ENCODE data around the gene SLC34A3. TPM values are rescaled to one million over a fixed set of nuclear protein-coding genes. Genes with fewer than 3 reads are reported as not detected.
A peak's percentile ranks its signal among the peaks of the same experiment; 100 is the strongest.
"Not testable (repeated sequence)": the region's sequence is repeated elsewhere in the genome, so short reads cannot be mapped to it uniquely, and the experiment has no call there.

Gene SLC34A3
- polyA plus RNA-seq, 1 donor, result 1.5 TPM

DNA sequence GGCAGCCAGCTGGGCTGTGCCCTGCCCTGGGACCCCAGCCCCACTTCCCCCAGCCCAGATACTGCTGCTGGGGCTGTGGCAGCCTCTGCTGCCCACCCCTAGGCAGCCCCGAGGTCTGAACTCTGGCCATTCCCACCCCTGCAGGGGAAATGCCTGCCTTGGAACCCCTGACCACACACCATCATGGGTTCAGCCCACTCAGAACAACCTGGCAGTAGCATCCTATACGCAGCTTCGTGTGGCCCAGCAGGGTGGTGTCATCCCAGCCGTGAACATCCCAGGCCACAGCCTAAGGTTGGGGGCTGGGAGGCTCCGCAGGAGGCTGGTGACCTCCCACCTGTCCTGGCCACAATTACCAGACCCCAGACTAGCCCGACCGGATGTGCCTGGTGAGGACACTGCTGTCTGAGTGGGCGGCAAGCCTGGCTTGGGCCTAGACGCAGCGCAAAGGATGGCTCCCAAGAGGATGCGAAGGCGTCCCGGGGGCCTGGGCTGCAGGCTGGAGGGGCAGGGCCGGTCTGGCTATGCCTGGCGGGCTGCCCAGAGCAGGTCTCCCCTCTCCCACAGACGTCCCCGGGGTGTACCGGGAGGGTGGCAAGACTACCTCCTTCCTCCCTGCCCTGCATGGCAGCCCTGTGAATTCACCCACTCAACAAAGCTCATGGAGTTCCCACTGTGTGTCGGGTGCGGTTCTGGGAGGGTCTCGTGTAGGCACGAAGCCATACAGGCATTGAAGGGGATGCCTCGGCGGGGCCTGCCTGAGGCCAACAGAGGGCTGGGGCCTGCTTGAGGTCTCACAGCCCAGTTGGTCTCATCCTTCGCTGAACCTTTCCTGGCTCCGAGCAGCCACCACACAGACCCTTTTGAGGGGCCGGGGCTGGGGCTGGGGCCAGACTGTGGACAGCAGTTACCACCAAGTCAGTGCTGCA is 1.5 kb upstream of the SLC34A3 start:
- no peak for DNase-seq (ENCODE audit: low read depth)

DNA sequence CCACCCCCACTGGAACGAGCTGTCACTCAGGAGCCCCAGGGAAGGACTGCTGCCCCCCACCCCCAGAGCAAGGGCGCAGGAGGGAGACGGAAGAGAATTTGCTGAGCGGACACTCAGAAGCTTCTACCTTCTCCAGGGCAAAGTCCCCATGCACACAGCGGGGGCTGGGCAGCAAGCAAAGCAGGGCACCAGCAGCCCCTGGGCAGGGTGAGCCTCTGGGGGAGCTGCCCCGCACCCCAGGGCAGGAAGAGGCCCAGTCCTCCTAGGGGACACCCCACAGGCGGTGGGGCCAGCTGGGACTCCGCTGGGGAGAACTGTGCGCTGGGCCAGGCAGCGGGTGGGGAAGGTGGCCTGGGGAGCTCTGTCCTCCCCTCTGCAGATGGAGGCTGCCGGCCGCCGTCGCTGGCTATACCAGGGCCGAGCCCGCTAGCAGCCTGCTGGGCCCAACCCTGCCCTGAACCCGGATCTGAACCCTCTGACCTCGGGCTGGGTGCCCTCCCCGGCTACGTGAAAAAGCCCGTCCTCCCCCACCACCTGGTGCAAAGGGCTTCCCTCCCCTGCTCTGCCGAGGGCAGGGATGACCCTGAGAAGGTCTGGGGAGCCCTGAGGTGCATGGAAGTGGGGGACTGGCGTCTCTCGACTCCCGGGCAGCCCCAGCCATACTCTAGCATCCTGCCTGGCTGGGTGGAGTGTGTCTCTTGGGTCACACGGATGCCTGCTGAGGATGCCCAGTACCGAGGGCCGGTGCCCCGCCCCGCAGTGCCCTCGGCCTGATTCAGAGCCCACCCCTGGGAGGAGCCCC is 597 bp upstream of the SLC34A3 start:
- DNase-seq (ENCODE audit: low read depth), result no peak

DNA sequence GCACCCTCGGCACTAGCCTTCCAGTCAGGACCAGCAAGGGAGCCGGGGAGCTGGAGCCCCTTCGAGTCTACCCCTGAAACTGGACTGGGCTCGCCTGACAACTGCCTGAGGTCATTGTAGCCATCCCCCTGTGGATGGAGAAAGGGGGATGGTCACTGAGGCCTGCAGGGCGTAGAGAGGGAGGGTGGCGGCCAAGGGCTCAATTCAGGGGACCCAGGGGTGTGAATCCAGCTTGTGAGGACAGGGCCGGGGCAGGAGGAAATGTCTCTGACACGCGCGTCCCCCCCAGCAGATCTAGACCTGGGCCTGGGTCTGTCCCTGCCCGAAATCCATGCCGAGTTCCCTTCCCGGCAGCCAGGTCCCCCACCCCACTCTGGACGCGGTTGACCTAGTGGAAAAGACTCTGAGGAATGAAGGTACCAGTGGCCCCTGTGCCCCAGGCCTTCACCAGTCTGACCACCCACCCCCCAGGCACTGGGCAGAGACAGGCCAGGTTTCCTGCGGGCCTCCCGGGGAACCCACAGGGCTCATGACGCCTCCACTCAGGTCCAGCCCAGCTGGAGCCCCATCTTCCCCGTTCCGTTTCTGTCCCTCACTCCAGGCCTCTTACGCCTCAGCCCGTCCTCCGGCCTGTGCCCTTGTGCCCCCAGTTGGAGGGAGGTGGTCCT is 805 bp downstream of the SLC34A3 start:
- DNase-seq (ENCODE audit: low read depth), result no peak

DNA sequence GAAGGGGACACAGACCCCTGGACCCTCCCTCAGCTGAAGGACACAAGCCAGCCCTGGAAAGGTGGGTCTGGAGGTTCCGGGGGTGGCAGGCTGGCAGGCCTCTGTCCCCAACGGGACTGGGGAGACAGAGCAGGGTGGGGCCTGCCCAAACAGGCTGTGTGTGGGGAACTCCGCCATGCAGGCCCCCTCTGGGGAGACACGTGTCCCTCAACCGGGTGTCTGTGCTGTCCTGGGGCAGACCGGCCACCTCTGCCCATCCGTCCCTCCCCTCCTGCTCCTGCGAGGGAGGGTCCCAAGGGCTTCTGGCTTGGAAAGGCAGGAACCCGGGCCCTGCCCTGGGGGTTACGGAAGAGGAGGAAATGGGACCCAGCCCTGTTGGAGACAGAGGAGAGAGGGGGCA is 1.4 kb downstream of the SLC34A3 start:
- DNase-seq (ENCODE audit: low read depth), result no peak

DNA sequence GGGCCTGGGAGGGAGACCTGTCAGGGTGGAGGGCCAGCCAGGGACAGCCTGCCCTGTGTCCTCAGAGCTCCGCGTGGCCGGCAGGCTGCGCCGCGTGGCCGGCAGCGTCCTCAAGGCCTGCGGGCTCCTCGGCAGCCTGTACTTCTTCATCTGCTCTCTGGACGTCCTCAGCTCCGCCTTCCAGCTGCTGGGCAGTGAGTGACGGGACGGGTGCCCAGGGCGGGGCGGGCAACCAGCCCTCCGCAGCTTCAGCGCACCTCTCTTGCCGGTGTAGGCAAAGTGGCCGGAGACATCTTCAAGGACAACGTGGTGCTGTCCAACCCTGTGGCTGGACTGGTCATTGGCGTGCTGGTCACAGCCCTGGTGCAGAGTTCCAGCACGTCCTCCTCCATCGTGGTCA is 1.8 kb downstream of the SLC34A3 start:
- no peak for DNase-seq (ENCODE audit: low read depth)

DNA sequence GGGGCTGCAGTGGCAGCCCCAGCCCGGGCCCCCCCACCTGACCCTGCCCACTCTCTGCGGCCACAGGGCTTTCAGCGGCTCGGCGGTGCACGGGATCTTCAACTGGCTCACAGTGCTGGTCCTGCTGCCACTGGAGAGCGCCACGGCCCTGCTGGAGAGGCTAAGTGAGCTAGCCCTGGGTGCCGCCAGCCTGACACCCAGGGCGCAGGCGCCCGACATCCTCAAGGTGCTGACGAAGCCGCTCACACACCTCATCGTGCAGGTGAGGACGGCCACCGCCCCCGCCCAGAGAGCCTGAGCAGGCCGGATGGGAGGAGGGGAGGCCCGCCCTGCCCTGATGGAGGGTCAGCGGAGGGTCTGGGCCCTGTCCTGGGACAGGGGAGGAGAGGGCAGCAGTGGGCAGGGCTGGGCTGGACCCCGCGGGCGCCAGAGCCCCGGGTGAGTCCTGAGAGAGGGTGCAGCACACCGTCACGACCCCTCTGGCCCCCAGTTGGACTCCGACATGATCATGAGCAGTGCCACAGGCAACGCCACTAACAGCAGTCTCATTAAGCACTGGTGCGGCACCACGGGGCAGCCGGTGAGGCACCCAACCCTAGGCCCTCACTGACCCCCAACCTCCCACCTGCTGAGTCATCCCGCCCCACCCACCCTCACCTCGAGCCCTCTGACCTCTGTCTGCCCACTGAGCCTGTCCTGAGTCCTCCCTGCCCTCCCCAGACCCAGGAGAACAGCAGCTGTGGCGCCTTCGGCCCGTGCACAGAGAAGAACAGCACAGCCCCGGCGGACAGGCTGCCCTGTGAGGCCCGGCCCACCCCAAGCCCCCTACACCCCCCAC is 2.7 kb downstream of the SLC34A3 start:
- no peak for DNase-seq (ENCODE audit: low read depth)

DNA sequence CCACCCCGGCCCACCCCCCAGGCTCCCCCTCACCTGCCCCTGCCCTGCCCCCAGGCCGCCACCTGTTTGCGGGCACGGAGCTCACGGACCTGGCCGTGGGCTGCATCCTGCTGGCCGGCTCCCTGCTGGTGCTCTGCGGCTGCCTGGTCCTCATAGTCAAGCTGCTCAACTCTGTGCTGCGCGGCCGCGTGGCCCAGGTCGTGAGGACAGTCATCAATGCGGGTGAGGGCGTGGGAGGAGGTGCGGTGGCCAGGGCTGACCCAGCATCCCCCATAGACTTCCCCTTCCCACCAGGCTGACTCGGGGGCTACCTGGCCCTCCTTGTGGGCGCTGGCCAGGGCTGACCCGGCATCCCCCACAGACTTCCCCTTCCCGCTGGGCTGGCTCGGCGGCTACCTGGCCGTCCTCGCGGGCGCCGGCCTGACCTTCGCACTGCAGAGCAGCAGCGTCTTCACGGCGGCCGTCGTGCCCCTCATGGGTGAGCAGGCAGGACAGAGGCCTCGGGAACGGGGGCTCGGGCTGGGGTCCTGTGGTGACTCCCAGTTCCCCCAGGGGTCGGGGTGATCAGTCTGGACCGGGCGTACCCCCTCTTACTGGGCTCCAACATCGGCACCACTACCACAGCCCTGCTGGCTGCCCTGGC is 3.5 kb downstream of the SLC34A3 start:
- no peak for DNase-seq (ENCODE audit: low read depth)

DNA sequence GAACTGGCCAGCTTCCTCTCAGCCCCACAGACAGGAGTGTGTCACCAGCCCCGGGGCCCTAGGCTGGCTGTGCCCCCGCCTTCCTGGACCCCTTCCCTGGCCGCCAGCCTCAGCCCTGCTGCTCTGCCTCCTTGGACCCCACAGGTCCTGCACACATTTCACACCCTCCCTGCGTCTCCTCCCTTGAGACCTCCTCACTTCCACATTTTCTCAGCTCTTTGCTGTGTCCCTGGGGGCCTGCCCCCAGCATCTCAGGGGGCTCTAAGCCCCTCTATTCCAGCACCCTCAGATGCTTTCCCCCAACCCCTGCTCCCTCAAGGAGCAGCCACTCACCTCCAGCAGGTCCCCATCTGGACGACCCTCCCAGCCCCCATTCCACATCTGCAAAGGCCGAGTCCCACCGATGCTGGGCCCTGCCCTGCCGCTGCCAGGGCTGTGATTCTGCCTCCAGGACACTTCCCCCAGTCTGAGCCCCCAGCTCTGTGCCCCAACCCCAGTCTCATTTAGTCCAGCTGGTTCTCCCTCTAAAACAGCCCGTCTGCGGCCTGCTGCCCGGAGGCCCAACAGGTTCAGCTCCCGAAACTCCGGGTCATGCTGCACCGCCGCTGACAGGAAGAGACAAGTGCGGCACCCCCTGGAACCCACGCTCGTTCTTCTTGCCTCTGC is 4.2 kb downstream of the SLC34A3 start:
- DNase-seq (ENCODE audit: low read depth), result no peak

DNA sequence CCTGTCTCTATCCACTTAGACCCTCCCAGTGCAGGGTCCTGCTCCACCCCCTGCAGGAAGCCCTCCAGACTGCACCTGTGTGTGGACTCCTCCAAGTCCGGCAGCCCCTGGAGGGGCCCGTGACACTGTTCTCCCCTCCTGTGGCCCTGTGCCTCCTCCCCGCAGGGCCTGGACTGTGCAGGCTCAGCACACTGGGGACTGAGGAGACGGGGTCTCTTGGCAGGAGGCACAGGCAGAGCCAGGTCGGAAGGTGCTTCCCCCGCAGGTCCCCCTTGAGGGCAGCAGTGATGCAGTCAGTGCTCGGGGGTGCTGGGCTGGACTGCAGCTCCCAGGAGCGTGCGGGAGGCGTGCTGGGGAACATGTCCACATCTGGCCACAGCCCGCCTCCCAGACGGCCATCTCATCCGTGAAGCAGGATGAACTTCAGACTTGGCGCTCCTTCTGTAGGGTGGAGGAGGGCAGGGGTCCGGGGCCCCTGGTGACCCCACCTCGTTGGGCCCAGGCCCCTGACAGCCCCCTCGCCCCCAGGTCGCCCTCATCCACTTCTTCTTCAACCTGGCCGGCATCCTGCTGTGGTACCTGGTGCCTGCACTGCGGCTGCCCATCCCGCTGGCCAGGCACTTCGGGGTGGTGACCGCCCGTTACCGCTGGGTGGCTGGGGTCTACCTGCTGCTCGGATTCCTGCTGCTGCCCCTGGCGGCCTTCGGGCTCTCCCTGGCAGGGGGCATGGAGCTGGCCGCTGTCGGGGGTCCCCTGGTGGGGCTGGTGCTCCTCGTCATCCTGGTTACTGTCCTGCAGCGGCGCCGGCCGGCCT is 4.9 kb downstream of the SLC34A3 start:
- DNase-seq (ENCODE audit: low read depth), result no peak

DNA sequence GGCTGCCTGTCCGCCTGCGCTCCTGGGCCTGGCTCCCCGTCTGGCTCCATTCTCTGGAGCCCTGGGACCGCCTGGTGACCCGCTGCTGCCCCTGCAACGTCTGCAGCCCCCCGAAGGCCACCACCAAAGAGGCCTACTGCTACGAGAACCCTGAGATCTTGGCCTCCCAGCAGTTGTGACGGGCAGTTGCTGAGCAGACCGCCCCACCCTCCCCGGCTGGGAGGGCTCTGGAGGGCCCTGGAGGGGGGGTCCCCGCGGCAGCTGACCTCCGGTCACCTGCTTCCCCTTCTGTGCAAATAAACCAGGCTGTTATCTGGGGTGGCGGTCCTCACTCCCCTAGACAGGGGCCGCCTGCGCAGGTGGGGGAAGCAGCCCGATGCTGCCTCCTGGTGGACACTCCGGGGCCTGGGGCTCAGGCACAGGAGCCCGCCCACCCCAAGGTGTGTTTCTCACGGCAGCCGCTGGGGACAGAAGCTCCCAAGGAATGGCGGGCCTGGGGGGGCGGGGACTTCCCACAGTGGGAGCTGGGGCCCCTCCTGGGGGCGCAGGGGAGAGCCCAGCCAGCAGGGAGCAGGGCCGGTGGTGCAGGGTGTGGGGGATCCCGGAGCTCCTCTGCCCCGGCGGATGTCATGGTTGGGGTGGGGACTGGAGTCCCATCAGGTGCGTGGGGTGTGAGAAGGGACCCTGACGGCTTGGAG is 5.7 kb downstream of the SLC34A3 start:
- DNase-seq (ENCODE audit: low read depth), result no peak

DNA sequence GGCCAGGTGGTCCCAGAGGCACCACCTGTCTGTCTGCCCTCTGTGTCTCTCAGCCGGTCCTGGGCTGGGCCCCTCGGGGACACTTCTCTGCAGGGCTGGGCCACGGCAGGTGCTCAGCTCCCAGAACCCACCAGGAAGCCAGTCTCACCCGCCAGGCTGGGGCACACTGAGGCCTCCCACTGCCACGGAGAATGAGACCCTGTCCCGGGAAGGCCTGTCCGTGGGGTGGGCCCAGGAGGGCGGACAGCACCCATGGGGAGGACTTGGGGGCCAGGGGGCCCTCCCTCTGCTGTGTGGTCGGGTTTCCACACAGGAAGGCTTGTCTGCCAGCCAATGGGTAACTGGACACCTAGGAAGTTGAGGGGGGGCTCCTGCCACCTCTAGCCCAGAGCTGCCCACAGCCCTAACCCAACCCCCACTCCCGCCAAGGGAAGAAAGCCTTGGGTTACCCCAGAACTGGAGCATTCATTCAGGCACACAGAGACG is 6.3 kb downstream of the SLC34A3 start:
- DNase-seq (ENCODE audit: low read depth), result no peak

DNA sequence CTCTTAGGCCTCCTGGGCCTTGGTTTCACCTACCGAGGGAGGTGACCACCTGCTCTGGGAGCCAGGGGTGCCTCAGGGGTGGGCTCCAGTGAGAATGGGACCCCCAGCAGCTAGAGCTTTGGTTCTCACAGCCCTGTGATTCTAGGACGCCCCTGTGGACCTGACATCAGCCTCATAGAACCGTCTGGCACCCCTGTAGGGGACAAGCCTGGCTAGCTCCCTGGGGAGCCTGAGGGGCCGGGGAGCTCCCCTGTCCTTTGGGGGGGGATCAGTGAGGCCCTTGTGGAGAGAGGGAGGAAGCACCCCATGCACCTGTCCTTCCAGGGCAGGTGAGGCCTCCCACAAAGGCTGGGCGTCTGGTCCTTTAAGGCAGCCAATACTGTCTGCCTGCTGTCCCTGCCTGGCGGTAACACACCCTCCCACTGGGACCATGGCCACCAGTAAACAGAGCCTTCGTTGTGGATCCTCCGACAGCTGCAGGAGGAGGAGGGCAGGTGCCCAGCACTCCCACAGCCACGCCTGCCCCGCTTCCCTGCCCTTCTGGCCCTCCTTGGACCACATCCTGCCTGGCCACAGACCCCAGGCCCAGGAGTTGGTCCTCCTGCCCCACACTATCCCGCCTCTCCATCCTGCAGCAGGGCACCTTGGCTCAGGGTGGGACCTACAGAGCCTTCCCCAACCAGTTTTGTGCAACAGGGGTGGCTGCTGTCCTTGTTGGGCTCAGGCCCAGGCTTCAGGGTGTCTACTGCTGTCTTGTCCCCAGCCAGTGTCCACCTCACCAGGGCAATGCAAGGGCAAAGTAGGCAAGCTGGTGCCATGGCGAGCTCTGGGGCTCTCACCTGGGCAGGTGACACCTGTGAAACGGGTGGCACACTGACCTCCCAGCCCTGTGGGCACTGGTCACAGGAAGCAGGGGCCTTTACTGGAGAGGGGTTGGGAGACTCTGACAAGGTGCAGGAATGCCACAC is 7.3 kb downstream of the SLC34A3 start:
- DNase-seq (ENCODE audit: low read depth), result no peak

DNA sequence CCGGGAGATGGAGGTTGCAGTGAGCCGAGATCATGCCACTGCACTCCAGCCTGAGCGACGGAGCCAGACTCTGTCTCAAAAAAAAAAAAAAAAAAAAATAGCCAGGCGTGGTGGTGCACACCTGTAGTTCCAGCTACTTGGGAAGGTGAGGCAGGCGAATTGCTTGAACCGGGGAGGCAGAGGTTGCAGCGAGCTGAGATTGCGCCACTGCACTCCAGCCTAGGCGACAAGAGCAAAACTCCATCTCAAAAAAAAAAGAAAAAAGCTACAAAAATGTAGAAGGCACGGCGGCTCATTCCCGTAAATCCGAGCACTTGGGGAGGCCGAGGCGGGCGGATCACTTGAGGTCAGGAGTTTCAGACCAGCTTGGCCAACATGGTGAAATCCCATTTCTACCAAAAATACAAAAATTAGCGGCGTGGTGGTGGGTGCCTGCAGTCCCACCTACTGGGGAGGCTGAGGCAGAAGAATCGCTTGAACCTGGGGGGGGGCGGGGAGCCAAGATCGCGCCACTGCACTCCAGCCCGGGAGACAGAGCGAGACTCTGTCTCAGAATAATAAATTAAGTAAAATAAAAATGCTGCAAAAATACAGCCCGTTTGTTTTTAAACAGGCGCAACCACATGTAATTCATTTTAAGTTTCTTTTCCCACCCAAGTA is 9.0 kb downstream of the SLC34A3 start:
- not testable (repeated sequence) for DNase-seq (ENCODE audit: low read depth)

DNA sequence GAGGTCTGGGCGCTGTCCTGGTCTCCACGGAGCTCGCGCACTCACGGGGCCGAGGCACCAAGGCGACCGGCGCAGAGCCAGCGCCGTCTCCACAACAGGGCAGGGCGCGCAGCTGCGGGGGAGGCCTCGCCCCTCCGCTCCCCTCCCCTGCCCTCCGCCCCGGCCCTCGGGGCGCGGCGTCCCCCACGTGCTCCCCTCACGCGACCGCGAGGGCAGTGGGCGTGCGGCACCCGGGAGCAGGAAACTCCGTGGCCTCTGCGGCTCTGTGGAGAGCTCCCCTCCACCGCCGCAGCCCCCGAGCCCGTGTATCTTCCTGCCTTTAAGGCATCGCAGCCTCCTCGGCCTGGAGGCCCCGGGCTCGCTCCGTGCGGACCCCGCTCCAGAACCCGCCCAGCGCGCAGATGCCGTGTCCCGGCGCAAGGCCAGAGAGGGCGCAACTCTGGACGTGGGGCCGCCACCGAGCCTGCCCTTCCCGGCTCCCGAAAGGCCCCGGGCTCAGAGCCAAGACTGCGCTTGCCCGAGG is 9.7 kb downstream of the SLC34A3 start:
- DNase-seq (ENCODE audit: low read depth), result no peak

DNA sequence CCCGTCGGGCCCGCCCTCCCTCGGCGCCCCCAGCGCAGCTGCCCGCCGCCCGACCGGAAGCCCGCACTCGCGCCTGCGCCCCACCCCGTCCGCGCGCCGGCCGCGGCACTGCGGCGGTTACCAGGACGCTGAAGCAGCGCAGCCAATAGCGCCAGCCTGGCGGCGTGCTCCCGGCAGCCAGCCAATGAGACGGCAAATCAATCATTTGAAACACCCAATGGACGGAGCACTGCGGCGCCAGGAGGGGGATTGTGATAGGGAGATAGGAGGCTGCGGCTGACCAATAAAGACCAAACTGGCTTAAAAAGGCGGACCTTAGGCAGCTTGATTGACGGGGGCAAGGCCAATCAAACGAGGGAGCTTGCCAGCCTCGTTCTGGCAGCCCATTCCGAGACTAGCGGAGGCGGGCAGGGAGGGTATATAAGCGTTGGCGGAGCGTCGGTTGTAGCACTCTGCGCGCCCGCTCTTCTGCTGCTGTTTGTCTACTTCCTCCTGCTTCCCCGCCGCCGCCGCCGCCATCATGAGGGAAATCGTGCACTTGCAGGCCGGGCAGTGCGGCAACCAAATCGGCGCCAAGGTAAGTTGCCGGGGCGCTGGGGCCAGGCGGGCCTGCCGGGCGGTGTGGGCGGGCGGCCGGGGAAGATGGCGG is 10.3 kb downstream of the SLC34A3 start, which contains the start of gene TUBB4B:
TSS of gene TUBB4B (plus strand) at position 447 of the 649 bp plus-strand sequence. CDS start at position 521, 74 bp downstream.
- DNase-seq (ENCODE audit: low read depth), result peak; percentile 99

Measured in forelimb muscle (tissue), 1 donor.